ENCODE data around the gene TESK1.

TESK1 gene, protein sequence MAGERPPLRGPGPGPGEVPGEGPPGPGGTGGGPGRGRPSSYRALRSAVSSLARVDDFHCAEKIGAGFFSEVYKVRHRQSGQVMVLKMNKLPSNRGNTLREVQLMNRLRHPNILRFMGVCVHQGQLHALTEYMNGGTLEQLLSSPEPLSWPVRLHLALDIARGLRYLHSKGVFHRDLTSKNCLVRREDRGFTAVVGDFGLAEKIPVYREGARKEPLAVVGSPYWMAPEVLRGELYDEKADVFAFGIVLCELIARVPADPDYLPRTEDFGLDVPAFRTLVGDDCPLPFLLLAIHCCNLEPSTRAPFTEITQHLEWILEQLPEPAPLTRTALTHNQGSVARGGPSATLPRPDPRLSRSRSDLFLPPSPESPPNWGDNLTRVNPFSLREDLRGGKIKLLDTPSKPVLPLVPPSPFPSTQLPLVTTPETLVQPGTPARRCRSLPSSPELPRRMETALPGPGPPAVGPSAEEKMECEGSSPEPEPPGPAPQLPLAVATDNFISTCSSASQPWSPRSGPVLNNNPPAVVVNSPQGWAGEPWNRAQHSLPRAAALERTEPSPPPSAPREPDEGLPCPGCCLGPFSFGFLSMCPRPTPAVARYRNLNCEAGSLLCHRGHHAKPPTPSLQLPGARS

DNA sequence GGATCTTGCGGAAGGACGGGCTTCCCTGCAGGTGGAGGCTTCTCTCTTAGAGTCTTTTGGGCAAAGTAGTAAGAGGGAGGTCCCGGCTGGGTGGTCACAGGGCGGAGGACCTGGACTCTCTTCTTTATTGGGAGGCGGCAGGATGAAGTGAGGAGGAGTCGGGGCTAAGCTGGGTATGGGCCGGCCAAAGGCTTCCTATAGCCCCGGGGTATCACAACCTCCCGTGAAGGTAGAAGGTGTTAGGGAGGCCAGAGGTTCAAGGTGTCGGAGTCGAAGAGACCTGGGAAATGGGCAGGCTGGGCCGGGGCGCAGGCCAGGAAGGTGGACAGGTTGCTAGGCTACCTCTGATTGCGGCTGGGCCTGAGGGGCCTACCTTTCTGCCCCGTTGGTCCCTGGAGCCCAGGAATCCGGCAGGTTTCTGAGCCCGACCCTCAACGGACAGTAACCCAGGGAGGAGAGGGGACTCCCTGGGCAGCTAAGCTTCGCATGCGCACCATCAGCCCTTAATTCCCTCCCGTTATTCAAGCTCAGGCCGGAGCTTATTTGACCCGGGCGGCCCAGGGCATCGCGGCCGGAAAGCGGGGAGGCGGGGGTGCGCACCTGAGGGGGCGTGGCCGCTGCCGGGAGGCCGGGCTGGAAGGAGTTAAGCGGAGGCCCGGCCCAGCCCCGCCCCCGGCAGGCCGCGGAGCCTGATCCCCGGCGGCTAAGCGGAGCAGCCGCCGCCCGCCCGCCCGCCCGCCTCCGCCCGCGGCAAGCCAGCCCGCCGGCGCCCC is at the start of gene TESK1:
Gene TESK1, plus strand, starts transcription at position 685 of the 773 bp plus-strand sequence. CDS start 358 bp downstream, outside the sequence.
- Mint-ChIP-seq H3K4me3 (peak within 1 kb of the TSS; percentile 93), H3K4me1 (ENCODE audit: low read depth) (peaks cover 38% of the 10 kb centered on the region), H3K27me3 (no peaks in the 10 kb centered on the region), H3K9me3 (no peaks in the 10 kb centered on the region), H3K36me3 (ENCODE audit: low read depth) (peaks cover 38% of the 10 kb centered on the region), H3K27ac (peak within 1 kb of the TSS; percentile 100)
- DNase-seq, result peak; percentile 89

DNA sequence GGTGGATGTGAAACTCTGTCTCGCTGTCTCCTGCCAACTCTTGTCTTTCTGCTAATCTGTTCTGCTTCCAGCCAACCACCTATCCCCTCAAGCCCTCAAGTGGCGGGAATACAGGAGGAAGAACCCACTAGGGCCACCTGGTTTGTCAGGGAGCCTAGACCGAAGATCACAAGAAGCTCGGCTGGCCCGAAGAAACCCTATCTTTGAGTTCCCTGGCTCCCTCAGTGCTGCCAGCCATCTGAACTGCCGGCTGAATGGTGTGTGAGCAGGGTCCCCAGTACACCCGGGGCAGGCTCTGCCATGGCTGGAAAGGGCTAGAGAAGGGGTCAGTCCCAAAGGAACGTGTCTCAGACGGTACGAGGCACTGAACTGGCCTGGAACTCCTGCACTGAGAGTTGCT is 49.2 kb upstream of the TESK1 start:
- H3K27me3 Mint-ChIP-seq, result no peaks in the 10 kb centered on the region
- H3K4me1 Mint-ChIP-seq (ENCODE audit: low read depth), result no peaks in the 10 kb centered on the region
- H3K36me3 Mint-ChIP-seq (ENCODE audit: low read depth), result no peaks in the 10 kb centered on the region
- H3K9me3 Mint-ChIP-seq, result no peaks in the 10 kb centered on the region
- no peak for DNase-seq
- H3K4me3 Mint-ChIP-seq, result no peak overlapping the region
- H3K27ac Mint-ChIP-seq, result no peak overlapping the region

DNA sequence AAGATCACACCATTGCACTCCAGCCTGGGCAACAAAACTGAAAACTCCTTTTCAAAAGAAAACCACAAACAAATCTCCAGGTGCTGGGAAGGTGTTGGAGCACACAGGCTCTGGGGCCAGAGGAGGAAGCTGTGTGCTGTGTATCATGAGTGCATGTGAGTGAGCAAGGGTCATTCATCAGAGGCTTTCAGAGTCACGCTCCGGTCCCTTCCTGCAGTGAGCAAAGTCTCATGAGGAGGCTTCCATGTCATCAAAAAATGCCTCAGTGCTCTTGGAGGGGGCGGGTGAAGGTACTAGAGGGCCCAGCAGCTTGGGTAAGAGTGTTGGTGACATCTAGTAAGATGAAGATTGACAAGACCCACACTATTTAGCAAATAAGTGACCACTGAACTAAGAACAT is 48.3 kb upstream of the TESK1 start:
- no peak for DNase-seq
- Mint-ChIP-seq H3K36me3 (ENCODE audit: low read depth) (no peaks in the 10 kb centered on the region), H3K4me3 (no peak overlapping the region), H3K4me1 (ENCODE audit: low read depth) (no peaks in the 10 kb centered on the region), H3K9me3 (no peaks in the 10 kb centered on the region), H3K27ac (no peak overlapping the region), H3K27me3 (no peaks in the 10 kb centered on the region)

DNA sequence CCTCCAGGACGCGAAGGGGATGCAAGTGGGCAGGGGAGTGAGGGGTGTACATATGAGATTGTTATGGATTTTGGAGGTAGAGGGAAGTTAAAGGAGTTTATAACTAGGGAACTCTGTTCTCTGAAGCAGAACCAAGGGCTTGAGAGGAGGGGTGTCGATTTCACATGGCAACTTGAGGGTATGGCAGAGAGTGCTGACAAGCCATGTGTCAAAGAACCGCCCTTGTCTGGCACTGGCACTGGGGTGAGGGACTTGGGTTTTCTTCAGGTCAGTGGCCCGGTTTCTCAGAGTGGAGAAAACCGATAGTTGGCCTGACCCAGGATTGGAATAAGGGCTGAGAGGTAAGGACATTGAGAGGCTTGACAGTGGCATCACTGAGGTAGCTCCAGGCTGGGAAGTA is 47.7 kb upstream of the TESK1 start:
- Mint-ChIP-seq H3K4me3 (no peak overlapping the region), H3K27ac (no peak overlapping the region), H3K9me3 (no peaks in the 10 kb centered on the region), H3K4me1 (ENCODE audit: low read depth) (no peaks in the 10 kb centered on the region), H3K27me3 (no peaks in the 10 kb centered on the region), H3K36me3 (ENCODE audit: low read depth) (no peaks in the 10 kb centered on the region)
- no peak for DNase-seq

DNA sequence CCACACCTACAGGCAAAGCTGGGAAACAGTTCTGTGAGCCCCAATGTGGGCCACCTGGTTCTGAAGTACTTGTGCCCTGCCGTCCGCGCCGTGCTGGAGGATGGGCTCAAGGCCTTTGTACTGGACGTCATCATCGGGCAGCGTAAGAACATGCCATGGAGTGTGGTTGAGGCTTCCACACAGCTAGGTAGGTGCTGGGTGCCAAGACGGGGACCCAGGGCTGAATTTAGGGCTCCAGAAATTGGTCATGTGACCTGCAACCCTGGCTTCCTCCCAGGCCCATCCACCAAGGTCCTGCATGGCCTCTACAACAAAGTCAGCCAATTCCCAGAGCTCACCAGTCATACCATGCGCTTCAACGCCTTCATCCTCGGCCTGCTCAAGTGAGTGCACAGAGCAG is 46.9 kb upstream of the TESK1 start:
- Mint-ChIP-seq H3K36me3 (ENCODE audit: low read depth) (peaks cover 2% of the 10 kb centered on the region), H3K9me3 (no peaks in the 10 kb centered on the region), H3K27me3 (no peaks in the 10 kb centered on the region), H3K4me3 (no peak overlapping the region), H3K27ac (no peak overlapping the region), H3K4me1 (ENCODE audit: low read depth) (no peaks in the 10 kb centered on the region)
- no peak for DNase-seq

DNA sequence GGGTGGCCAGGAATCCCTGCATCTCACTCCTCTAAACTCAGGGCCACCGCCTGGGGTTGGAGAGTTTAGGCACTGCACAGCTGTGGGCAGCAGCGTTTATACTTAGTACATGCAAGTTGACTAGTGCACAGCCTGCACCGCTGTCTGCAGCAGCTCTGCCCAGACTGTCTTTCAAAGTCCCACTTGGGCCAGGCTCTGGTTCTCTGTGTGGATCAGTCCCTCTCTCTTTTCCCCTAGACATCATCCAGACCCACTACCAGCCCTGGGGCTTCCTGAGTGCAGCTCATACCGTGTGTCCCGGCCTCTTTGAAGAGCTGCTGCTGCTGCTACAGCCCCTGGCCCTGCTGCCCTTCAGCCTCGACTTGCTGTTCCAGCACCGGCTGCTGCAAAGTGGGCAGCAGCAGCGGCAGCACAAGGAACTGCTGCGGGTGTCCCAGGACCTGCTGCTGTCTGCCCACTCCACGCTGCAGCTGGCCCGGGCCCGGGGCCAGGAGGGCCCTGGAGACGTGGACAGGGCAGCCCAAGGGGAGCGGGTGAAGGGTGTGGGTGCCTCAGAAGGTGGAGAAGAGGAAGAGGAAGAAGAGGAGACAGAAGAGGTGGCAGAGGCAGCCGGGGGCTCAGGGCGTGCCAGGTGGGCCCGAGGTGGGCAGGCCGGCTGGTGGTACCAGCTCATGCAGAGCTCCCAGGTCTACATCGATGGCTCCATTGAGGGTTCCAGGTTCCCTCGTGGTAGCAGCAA is 45.1 kb upstream of the TESK1 start:
- Mint-ChIP-seq H3K27me3 (no peaks in the 10 kb centered on the region), H3K36me3 (ENCODE audit: low read depth) (peaks cover 2% of the 10 kb centered on the region), H3K9me3 (no peaks in the 10 kb centered on the region), H3K4me3 (no peak overlapping the region), H3K4me1 (ENCODE audit: low read depth) (peaks cover 3% of the 10 kb centered on the region), H3K27ac (no peak overlapping the region)
- no peak for DNase-seq

DNA sequence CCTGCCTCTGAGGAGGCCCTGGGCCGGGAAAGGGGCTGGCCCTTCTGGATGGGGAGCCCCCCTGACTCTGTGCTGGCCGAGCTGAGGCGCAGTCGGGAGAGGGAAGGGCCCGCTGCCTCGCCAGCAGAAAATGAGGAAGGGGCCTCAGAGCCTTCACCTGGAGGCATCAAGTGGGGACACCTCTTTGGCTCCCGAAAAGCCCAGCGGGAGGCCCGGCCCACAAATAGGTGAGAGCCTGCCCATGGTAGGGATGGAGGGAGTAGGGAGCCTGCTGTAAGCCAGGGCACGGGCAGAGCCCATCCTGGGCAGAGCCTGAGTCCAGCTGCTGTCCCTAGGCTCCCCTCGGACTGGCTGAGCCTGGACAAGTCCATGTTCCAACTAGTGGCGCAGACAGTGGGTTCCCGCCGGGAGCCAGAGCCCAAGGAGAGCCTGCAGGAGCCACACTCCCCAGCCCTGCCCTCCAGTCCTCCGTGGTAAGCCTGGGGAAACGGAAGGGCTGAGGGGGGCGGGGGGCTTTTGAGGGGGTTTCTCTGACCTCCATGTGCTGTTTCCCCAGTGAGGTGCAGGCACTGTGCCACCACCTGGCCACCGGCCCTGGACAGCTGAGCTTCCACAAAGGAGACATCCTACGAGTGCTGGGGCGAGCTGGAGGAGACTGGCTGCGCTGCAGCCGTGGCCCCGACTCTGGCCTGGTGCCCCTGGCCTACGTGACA is 44.3 kb upstream of the TESK1 start:
- Mint-ChIP-seq H3K4me1 (ENCODE audit: low read depth) (peaks cover 3% of the 10 kb centered on the region), H3K9me3 (no peaks in the 10 kb centered on the region), H3K36me3 (ENCODE audit: low read depth) (peaks cover 2% of the 10 kb centered on the region), H3K27ac (no peak overlapping the region), H3K27me3 (no peaks in the 10 kb centered on the region), H3K4me3 (no peak overlapping the region)
- DNase-seq, result no peak

DNA sequence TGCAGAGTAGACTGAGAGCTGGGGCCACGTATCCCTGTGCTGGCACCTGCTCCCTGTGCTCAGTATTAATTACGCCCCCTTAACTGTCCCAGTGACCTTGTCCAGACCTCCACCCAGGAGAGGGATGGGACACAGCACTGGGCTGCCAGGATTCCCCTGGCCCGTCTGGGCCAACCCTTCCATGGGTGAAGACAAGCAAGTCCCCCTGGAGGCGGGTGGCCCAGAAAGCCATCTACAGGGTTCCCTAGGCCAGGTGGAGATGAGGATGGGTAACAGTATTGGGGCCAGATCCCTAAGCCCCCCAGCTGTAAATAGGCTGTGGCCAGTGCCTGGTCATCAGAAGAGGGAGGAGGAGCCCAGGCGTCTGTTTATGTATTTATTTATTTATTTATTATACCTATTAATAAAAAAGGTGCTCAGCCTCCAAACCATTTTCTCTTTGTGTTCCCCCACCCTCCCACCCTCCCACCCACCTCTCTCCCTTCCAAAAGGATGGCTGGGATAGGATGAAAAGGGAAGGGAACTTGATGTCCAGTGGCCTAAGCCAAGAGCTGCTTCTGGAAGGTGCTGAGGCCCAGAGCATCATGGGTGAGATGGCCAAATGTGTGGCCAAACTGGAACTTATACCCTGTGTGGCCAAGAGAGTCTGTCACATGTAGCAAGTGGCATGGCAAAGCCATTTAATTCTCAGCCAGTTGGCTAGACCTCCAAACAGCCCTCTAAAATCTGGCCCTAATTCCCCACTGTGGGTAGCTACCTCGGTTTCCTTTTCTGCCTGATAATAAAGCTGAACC is 43.4 kb upstream of the TESK1 start:
- Mint-ChIP-seq H3K9me3 (no peaks in the 10 kb centered on the region), H3K4me3 (no peak overlapping the region), H3K27me3 (no peaks in the 10 kb centered on the region), H3K4me1 (ENCODE audit: low read depth) (peaks cover 4% of the 10 kb centered on the region), H3K36me3 (ENCODE audit: low read depth) (peaks cover 2% of the 10 kb centered on the region), H3K27ac (no peak overlapping the region)
- no peak for DNase-seq

DNA sequence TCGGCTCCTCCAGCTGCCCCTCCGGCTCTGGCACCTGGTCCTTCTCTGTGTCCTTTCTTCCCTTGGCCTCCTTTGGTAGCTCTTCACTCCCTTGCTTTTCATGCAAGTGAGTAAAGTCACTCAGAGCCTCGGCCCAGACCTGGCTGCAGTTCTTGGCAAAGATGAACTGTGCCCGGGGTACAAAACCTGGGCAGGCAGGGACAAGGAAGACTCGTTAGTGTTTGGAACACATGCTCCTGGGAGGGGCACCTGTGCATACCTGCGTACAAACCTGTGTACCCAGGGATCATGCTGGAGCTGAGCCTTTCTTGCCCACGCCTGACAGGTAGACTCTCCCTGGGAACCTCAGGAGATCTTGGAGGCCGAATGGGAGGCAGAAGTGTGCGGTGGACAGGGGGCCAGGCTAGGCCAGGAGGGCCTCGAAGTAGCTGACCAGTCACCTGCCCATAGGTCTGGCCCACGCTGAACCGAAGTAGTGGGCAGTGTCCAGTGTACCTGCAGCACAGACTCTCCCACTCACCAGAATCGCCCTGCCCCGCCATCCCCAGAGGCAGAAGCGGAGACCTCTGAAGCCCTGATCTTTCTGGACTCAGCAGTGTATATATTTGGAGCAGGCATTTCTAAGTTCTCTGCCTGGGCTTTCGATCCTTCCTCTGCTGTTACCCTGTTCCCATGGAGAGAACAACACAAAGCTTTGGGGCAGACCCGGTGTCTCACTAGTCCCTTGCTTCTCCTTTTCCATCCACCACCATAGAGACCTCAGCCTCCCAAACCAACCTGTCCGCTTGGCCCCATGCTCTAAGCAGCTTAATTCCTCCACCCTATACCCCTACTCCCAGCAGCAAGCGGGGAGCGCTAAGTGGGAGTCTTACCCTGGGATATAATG is 41.9 kb upstream of the TESK1 start:
- peaks cover 8% of the 10 kb centered on the region for H3K4me1 Mint-ChIP-seq (ENCODE audit: low read depth)
- H3K4me3 Mint-ChIP-seq, result no peak overlapping the region
- no peaks in the 10 kb centered on the region for H3K9me3 Mint-ChIP-seq
- no peak for DNase-seq
- H3K36me3 Mint-ChIP-seq (ENCODE audit: low read depth), result peaks cover 2% of the 10 kb centered on the region
- H3K27me3 Mint-ChIP-seq, result no peaks in the 10 kb centered on the region
- peak overlapping the region; percentile 41 for H3K27ac Mint-ChIP-seq

DNA sequence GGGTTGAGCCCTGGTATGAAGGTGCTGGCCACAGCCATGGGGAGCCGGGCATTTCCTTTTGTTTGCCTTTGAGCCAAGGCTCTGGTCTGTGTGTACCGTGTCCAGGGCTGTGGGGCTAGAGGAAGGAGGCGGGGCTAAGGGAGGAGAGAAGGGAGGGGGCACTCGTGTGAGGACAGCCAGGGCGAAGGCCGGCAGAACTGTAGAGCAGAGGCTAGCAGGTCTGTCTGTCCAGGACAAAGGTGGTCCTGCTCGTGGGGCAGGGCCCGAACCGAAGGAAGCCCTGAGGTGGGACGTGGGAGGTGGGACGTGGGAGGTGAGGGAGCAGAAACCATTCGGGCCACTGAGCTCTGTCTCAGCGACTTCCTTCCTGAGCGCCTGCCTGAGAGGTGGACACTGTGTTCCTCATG is 41.3 kb upstream of the TESK1 start:
- Mint-ChIP-seq H3K27me3 (no peaks in the 10 kb centered on the region), H3K4me3 (no peak overlapping the region), H3K4me1 (ENCODE audit: low read depth) (peaks cover 8% of the 10 kb centered on the region), H3K36me3 (ENCODE audit: low read depth) (peaks cover 2% of the 10 kb centered on the region), H3K27ac (peak overlapping the region; percentile 41), H3K9me3 (no peaks in the 10 kb centered on the region)
- no peak for DNase-seq

DNA sequence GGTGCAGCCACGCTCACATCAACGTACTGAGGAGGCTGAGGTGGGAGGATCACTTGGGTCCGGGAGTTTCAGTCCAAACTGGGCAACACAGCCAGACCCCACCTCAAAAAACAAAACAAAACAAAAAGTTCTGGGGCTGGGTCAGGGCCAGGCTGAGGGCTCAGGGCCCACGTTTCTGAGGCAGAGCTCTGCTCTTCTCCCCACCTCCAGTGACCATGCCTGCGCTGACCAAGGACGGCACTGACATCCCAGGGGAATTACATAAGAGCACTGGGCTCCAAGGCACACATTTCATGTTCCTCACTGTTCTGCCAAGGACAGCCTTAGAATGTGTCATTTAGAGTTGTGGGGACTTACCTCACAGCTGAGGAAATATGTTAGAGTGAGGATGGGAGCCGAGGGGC is 40.4 kb upstream of the TESK1 start:
- Mint-ChIP-seq H3K4me1 (ENCODE audit: low read depth) (peaks cover 16% of the 10 kb centered on the region), H3K27ac (no peak overlapping the region), H3K36me3 (ENCODE audit: low read depth) (peaks cover 5% of the 10 kb centered on the region), H3K4me3 (no peak overlapping the region), H3K27me3 (no peaks in the 10 kb centered on the region), H3K9me3 (no peaks in the 10 kb centered on the region)
- DNase-seq, result no peak

DNA sequence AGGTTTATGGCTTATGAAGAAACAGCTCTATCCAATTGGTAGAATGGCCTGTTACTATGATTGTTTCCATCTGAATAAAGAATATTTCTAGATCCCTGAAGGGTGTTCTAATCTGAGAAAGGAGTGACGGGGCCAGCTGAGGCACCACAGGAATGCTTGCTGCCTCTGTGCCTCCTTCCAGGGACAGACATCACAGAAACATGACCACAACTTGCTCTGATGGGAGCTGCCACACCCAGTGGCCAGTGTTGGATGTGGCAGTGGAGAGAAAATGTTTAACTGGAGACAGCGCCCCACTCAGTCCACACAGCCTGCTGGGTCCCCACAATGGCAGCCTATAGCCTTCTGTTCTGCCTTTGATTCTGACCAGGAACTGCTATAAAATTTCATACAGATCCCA is 38.6 kb upstream of the TESK1 start:
- Mint-ChIP-seq H3K36me3 (ENCODE audit: low read depth) (peaks cover 8% of the 10 kb centered on the region), H3K27ac (no peak overlapping the region), H3K9me3 (no peaks in the 10 kb centered on the region), H3K4me1 (ENCODE audit: low read depth) (peaks cover 29% of the 10 kb centered on the region), H3K4me3 (no peak overlapping the region), H3K27me3 (no peaks in the 10 kb centered on the region)
- no peak for DNase-seq
